ENCODE measurements around the gene CKAP4. TPM values are rescaled to one million over a fixed set of nuclear protein-coding genes. Genes with fewer than 3 reads are reported as not detected.

CKAP4 gene
- total and polyA plus RNA-seq, 2 of the 13 experiments (the other 11 are each of a cell fraction or from before 2014, with no cell fraction given): 39.2 to 70.2 TPM

- no peaks in the 10 kb centered on the region for H4K20me1 ChIP-seq (ENCODE audit: insufficient read depth, low read length)
- no TSS peak for BruUV-seq (replicated peaks)
- TF ChIP-seq RBFOX2 (IDR thresholded peaks at IDR 0.05; ENCODE audit: low read depth, low read length): no peak
- TF ChIP-seq AHR (CRISPR knock-in tag; IDR thresholded peaks at IDR 0.05): no peak
- TF ChIP-seq CCAR2 (optimal IDR thresholded peaks at IDR 0.05; ENCODE audit: low read depth, low read length): no peak
- no peak for TF ChIP-seq SP2 (CRISPR knock-in tag; IDR thresholded peaks at IDR 0.05)
- no peak for TF ChIP-seq SP4 (CRISPR knock-in tag; IDR thresholded peaks at IDR 0.05)
- no peak for TF ChIP-seq MED1 (CRISPR knock-in tag; IDR thresholded peaks at IDR 0.05)
- TF ChIP-seq, protein P1, sequence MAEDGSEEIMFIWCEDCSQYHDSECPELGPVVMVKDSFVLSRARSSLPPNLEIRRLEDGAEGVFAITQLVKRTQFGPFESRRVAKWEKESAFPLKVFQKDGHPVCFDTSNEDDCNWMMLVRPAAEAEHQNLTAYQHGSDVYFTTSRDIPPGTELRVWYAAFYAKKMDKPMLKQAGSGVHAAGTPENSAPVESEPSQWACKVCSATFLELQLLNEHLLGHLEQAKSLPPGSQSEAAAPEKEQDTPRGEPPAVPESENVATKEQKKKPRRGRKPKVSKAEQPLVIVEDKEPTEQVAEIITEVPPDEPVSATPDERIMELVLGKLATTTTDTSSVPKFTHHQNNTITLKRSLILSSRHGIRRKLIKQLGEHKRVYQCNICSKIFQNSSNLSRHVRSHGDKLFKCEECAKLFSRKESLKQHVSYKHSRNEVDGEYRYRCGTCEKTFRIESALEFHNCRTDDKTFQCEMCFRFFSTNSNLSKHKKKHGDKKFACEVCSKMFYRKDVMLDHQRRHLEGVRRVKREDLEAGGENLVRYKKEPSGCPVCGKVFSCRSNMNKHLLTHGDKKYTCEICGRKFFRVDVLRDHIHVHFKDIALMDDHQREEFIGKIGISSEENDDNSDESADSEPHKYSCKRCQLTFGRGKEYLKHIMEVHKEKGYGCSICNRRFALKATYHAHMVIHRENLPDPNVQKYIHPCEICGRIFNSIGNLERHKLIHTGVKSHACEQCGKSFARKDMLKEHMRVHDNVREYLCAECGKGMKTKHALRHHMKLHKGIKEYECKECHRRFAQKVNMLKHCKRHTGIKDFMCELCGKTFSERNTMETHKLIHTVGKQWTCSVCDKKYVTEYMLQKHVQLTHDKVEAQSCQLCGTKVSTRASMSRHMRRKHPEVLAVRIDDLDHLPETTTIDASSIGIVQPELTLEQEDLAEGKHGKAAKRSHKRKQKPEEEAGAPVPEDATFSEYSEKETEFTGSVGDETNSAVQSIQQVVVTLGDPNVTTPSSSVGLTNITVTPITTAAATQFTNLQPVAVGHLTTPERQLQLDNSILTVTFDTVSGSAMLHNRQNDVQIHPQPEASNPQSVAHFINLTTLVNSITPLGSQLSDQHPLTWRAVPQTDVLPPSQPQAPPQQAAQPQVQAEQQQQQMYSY (CRISPR knock-in tag; IDR thresholded peaks at IDR 0.05): no peak
- TF ChIP-seq ZNF383 (CRISPR knock-in tag; IDR thresholded peaks at IDR 0.05; ENCODE audit: borderline replicate concordance): no peak
- TF ChIP-seq, protein P2, sequence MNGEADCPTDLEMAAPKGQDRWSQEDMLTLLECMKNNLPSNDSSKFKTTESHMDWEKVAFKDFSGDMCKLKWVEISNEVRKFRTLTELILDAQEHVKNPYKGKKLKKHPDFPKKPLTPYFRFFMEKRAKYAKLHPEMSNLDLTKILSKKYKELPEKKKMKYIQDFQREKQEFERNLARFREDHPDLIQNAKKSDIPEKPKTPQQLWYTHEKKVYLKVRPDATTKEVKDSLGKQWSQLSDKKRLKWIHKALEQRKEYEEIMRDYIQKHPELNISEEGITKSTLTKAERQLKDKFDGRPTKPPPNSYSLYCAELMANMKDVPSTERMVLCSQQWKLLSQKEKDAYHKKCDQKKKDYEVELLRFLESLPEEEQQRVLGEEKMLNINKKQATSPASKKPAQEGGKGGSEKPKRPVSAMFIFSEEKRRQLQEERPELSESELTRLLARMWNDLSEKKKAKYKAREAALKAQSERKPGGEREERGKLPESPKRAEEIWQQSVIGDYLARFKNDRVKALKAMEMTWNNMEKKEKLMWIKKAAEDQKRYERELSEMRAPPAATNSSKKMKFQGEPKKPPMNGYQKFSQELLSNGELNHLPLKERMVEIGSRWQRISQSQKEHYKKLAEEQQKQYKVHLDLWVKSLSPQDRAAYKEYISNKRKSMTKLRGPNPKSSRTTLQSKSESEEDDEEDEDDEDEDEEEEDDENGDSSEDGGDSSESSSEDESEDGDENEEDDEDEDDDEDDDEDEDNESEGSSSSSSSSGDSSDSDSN (CRISPR knock-in tag; IDR thresholded peaks at IDR 0.05): no peak
- TF ChIP-seq, protein P3, sequence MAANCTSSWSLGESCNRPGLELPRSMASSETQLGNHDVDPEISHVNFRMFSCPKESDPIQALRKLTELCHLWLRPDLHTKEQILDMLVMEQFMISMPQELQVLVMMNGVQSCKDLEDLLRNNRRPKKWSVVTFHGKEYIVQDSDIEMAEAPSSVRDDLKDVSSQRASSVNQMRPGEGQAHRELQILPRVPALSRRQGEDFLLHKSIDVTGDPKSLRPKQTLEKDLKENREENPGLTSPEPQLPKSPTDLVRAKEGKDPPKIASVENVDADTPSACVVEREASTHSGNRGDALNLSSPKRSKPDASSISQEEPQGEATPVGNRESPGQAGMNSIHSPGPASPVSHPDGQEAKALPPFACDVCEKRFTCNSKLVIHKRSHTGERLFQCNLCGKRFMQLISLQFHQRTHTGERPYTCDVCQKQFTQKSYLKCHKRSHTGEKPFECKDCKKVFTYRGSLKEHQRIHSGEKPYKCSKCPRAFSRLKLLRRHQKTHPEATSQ (CRISPR knock-in tag; IDR thresholded peaks at IDR 0.05; ENCODE audit: borderline replicate concordance): no peak
- TF ChIP-seq SIX1 (CRISPR knock-in tag; IDR thresholded peaks at IDR 0.05; ENCODE audit: borderline replicate concordance): no peak
- TF ChIP-seq, protein P4, sequence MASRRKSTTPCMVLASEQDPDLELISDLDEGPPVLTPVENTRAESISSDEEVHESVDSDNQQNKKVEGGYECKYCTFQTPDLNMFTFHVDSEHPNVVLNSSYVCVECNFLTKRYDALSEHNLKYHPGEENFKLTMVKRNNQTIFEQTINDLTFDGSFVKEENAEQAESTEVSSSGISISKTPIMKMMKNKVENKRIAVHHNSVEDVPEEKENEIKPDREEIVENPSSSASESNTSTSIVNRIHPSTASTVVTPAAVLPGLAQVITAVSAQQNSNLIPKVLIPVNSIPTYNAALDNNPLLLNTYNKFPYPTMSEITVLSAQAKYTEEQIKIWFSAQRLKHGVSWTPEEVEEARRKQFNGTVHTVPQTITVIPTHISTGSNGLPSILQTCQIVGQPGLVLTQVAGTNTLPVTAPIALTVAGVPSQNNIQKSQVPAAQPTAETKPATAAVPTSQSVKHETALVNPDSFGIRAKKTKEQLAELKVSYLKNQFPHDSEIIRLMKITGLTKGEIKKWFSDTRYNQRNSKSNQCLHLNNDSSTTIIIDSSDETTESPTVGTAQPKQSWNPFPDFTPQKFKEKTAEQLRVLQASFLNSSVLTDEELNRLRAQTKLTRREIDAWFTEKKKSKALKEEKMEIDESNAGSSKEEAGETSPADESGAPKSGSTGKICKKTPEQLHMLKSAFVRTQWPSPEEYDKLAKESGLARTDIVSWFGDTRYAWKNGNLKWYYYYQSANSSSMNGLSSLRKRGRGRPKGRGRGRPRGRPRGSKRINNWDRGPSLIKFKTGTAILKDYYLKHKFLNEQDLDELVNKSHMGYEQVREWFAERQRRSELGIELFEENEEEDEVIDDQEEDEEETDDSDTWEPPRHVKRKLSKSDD (CRISPR knock-in tag; IDR thresholded peaks at IDR 0.05; ENCODE audit: low read depth): no peak
- TF ChIP-seq HOMEZ (CRISPR knock-in tag; IDR thresholded peaks at IDR 0.05; ENCODE audit: low read depth): no peak
- no peak for TF ChIP-seq MED13 (CRISPR knock-in tag; IDR thresholded peaks at IDR 0.05)
Measured at GRCh38 chr12:106256524-106256923, 8.7 kb upstream of the CKAP4 start.

More at GRCh38 chr12:106256524-106256923, 8.7 kb upstream of the CKAP4 start:
- DNase-seq (ENCODE audit: low spot score) (no peak), ATAC-seq (no peak), FAIRE-seq (no peak)
- in situ Hi-C loops (cut with HindIII; ENCODE audit: extremely low pct_ligation_motif_present, low pct_unique_long_range_greater_than_20kb) (no loop called here), intact Hi-C loops (cut with micrococcal nuclease; ENCODE audit: unreplicated experiment) (no loop called here)
- Histone ChIP-seq H3K9me3 (ENCODE audit: low read length) (no peaks in the 10 kb centered on the region), H3K79me2 (ENCODE audit: insufficient read depth, low read length) (no peaks in the 10 kb centered on the region), H3K36me3 (replicated peaks in 1 of 2; ENCODE audit: control insufficient read depth in 1 of 2, insufficient read depth in 2 of 2, low read length in 2 of 2) (no peaks in the 10 kb centered on the region), H3K4me2 (ENCODE audit: low read depth, low read length) (no peak overlapping the region), H3K27me3 (ENCODE audit: control insufficient read depth in 1 of 2, insufficient read depth in 2 of 2, low read length in 2 of 2) (0 out of 5 replicates have a peak, but pooled peaks cover 0 to 3% of the 10 kb centered on the region in 2 experiments), H3K27ac (ENCODE audit: extremely low read length, insufficient read depth, low read length) (no peak overlapping the region), H3K4me1 (ENCODE audit: insufficient read depth, low read length) (peaks cover 3% of the 10 kb centered on the region; the same call in 1 of the 2 replicates), H3K4me3 (replicated peaks in 1 of 3; ENCODE audit: insufficient read depth in 1 of 3, low read depth in 2 of 3, low read length in 3 of 3) (no peak overlapping the region), H2AFZ (ENCODE audit: low read length) (no peak overlapping the region), H3K9ac (ENCODE audit: insufficient read depth, low read depth, low read length) (no peak overlapping the region)
- ChIA-PET CTCF (ENCODE audit: low intra/inter-chr PET ratio, low total read pairs) (no interaction called here), POLR2A (no interaction called here)

All from HepG2 (cell line).